H9 (cell line): ENCODE data around the gene P4HB. TPM values are rescaled to one million over a fixed set of nuclear protein-coding genes. Genes with fewer than 3 reads are reported as not detected.

ENCODE experiments used
- DNase-seq: peaks from one replicate; pipeline ENCODE4 v3.0.0-alpha.2; 2017
- H2AFZ ChIP-seq: one replicate; pipeline ENCODE4 v1.6.1; 2013; ENCODE audit warnings: mild to moderate bottlenecking, low read length, control low read depth, moderate library complexity
- H2AK5ac ChIP-seq: 2 replicates; pipeline ENCODE4 v1.6.1; 2013; ENCODE audit warnings: low read length, control low read depth, mixed read lengths; ENCODE audit not compliant: insufficient read length
- H2BK120ac ChIP-seq: one replicate; pipeline ENCODE4 v1.6.1; 2013; ENCODE audit warnings: low read depth, mild to moderate bottlenecking, low read length, control low read depth, inconsistent platforms; ENCODE audit not compliant: poor library complexity, severe bottlenecking
- H2BK12ac ChIP-seq: 2 replicates; pipeline ENCODE4 v1.6.1; 2013; ENCODE audit warnings: low read length, control low read depth, mixed read lengths, low read depth; ENCODE audit not compliant: insufficient read length
- H2BK15ac ChIP-seq: 2 replicates; pipeline ENCODE4 v1.6.1; 2013; ENCODE audit warnings: low read depth, low read length, control low read depth
- H2BK20ac ChIP-seq: one replicate; pipeline ENCODE4 v1.6.1; 2013; ENCODE audit warnings: low read depth, mild to moderate bottlenecking, low read length, control low read depth, inconsistent platforms; ENCODE audit not compliant: poor library complexity, severe bottlenecking
- H2BK5ac ChIP-seq: 2 replicates; pipeline ENCODE4 v1.6.1; 2013; ENCODE audit warnings: low read length, control low read depth, mixed read lengths; ENCODE audit not compliant: insufficient read length
- H3K14ac ChIP-seq: 2 replicates; pipeline ENCODE4 v1.6.1; 2013; ENCODE audit warnings: low read length, control low read depth; ENCODE audit not compliant: insufficient read depth
- H3K18ac ChIP-seq: 2 replicates; pipeline ENCODE4 v1.6.1; 2013; ENCODE audit warnings: low read depth, mild to moderate bottlenecking, mixed read lengths, low read length, control low read depth; ENCODE audit not compliant: insufficient read length
- H3K23ac ChIP-seq: 2 replicates; pipeline ENCODE4 v1.6.1; 2013; ENCODE audit warnings: low read length, control low read depth, mixed read lengths, low read depth; ENCODE audit not compliant: insufficient read length
- H3K23me2 ChIP-seq: 2 replicates; pipeline ENCODE4 v1.6.1; 2013; ENCODE audit warnings: low read depth, mild to moderate bottlenecking, mixed read lengths, low read length, control low read depth; ENCODE audit not compliant: insufficient read length, poor library complexity, severe bottlenecking
- H3K27ac ChIP-seq: 2 replicates; pipeline ENCODE4 v1.5.1; 2013; ENCODE audit warnings: low read length, control low read depth, mixed read lengths, low read depth; ENCODE audit not compliant: insufficient read length
- H3K27me3 ChIP-seq: 2 replicates; pipeline ENCODE4 v1.6.1; 2013; ENCODE audit warnings: low read length, control low read depth, inconsistent platforms; ENCODE audit not compliant: insufficient read depth
- H3K4ac ChIP-seq: 2 replicates; pipeline ENCODE4 v1.6.1; 2013; ENCODE audit warnings: low read depth, mild to moderate bottlenecking, control low read depth, inconsistent platforms, low read length, moderate library complexity
- H3K4me1 ChIP-seq: 2 replicates; pipeline ENCODE4 v1.6.1; 2013; ENCODE audit warnings: low read length, control low read depth, inconsistent platforms; ENCODE audit not compliant: insufficient read depth
- H3K4me2 ChIP-seq: 2 replicates; pipeline ENCODE4 v1.6.1; 2013; ENCODE audit warnings: low read length, control low read depth, mixed read lengths; ENCODE audit not compliant: insufficient read length, insufficient read depth
- H3K56ac ChIP-seq: 2 replicates; pipeline ENCODE4 v1.6.1; 2013; ENCODE audit warnings: low read depth, mild to moderate bottlenecking, mixed read lengths, low read length, control low read depth; ENCODE audit not compliant: insufficient read length
- H3K79me1 ChIP-seq: 2 replicates; pipeline ENCODE4 v1.6.1; 2013; ENCODE audit warnings: low read depth, mild to moderate bottlenecking, moderate library complexity, low read length, control low read depth, inconsistent platforms; ENCODE audit not compliant: insufficient read depth, poor library complexity, severe bottlenecking
- H3K79me2 ChIP-seq: 2 replicates; pipeline ENCODE4 v1.6.1; 2013; ENCODE audit warnings: low read length, control low read depth, inconsistent platforms; ENCODE audit not compliant: insufficient read depth
- H3K9ac ChIP-seq: 2 replicates; pipeline ENCODE4 v1.6.1; 2013; ENCODE audit warnings: low read length, control low read depth, mixed read lengths; ENCODE audit not compliant: insufficient read length; ENCODE audit errors: extremely low read depth
- H3K9me3 ChIP-seq: one replicate; pipeline ENCODE4 v1.6.1; 2013; ENCODE audit warnings: low read depth, low read length, inconsistent platforms; ENCODE audit not compliant: control insufficient read depth
- H3T11ph ChIP-seq: one replicate; pipeline ENCODE4 v1.6.1; 2013; ENCODE audit warnings: mild to moderate bottlenecking, low read length, control low read depth, inconsistent platforms
- H4K20me1 ChIP-seq: one replicate; pipeline ENCODE4 v1.6.1; 2013; ENCODE audit not compliant: control insufficient read depth, insufficient read length, insufficient read depth
- H4K5ac ChIP-seq: 2 replicates; pipeline ENCODE4 v1.6.1; 2013; ENCODE audit warnings: low read depth, mild to moderate bottlenecking, mixed read lengths, low read length, control low read depth; ENCODE audit not compliant: insufficient read length
- H4K8ac ChIP-seq: replicated peaks from 2 replicates; pipeline ENCODE4 v1.6.1; 2013; ENCODE audit warnings: low read length, control low read depth, mixed read lengths, low read depth; ENCODE audit not compliant: insufficient read length
- H4K91ac ChIP-seq: 2 replicates; pipeline ENCODE4 v1.6.1; 2013; ENCODE audit warnings: low read depth, mild to moderate bottlenecking, moderate library complexity, mixed read lengths, low read length, control low read depth; ENCODE audit not compliant: insufficient read length
- H3K27ac Mint-ChIP-seq, 3 experiments: 2 replicates in 2 of 3; 3 replicates in 1 of 3; pipeline ENCODE4 v1.8.0; 2020 to 2021; ENCODE audit warnings: mixed read lengths in 3 of 3, mild to moderate bottlenecking in 1 of 3, moderate library complexity in 1 of 3
- H3K27me3 Mint-ChIP-seq: 2 replicates; pipeline ENCODE4 v1.8.0; 2021; ENCODE audit warnings: low read depth, mild to moderate bottlenecking, moderate library complexity, mixed read lengths
- H3K36me3 Mint-ChIP-seq, 3 experiments: 2 replicates in 2 of 3; 3 replicates in 1 of 3; pipeline ENCODE4 v1.8.0; 2020 to 2021; ENCODE audit warnings: low read depth in 3 of 3, mixed read lengths in 3 of 3; ENCODE audit not compliant: insufficient read depth in 1 of 3
- H3K4me1 Mint-ChIP-seq, 2 experiments: 2 replicates each; pipeline ENCODE4 v1.8.0; 2020; ENCODE audit warnings: mixed read lengths in 2 of 2
- H3K4me3 Mint-ChIP-seq, 2 experiments: 2 replicates in 1 of 2; 3 replicates in 1 of 2; pipeline ENCODE4 v1.8.0; 2020 to 2021; ENCODE audit warnings: mild to moderate bottlenecking in 2 of 2, mixed read lengths in 2 of 2, moderate library complexity in 1 of 2
- H3K9me3 Mint-ChIP-seq, 2 experiments: 2 replicates in 1 of 2; 3 replicates in 1 of 2; pipeline ENCODE4 v1.8.0; 2020; ENCODE audit warnings: mild to moderate bottlenecking in 2 of 2, mixed read lengths in 2 of 2, moderate library complexity in 1 of 2
- WGBS: extraction: QIAGEN DNeasy Blood & Tissue Kit; methylation state at CpG from one replicate; pipeline ENCODE4 v1.1.7; 2013; ENCODE audit warnings: missing lambda C conversion rate, low lambda C conversion rate, mixed read lengths; ENCODE audit not compliant: insufficient read length; ENCODE audit errors: extremely low coverage; 5-methylcytosine and 5-hydroxymethylcytosine counted together
- total RNA-seq: library from RNA; stranded (reverse); gene quantifications from 2 replicates; pipeline ENCODE4 v1.2.1, GENCODE V29; 2021
- TF ChIP-seq, protein P1 (sequence below): fragments of 200-600 bp; sonication (generic); conservative IDR thresholded peaks from 3 replicates; pipeline ENCODE4 v1.8.0; 2021; ENCODE audit warnings: antibody characterized with exemption, mild to moderate bottlenecking

The P4HB gene
- total RNA-seq, 1 experiment from 2014 or later, result 366 TPM

- Histone ChIP-seq H2BK15ac (no peak overlapping the region), H3K27me3 (no peaks in the 10 kb centered on the region), H3K9me3 (no peaks in the 10 kb centered on the region), H3K9ac (no peak overlapping the region), H3T11ph (no peak overlapping the region), H4K91ac (no peak overlapping the region), H2BK120ac (no peak overlapping the region), H4K5ac (no peak overlapping the region), H3K27ac (no peak overlapping the region), H3K18ac (no peak overlapping the region), H3K23ac (no peak overlapping the region), H4K20me1 (no peaks in the 10 kb centered on the region), H2AFZ (no peak overlapping the region), H3K14ac (no peak overlapping the region), H2BK5ac (no peak overlapping the region), H4K8ac (no peak overlapping the region), H3K4me1 (peaks cover 3% of the 10 kb centered on the region; the same call in 1 of the 2 replicates), H3K79me2 (peaks cover 8% of the 10 kb centered on the region; the same call in 1 of the 2 replicates), H2BK20ac (no peak overlapping the region), H2AK5ac (no peak overlapping the region), H3K4me2 (no peak overlapping the region), H2BK12ac (no peak overlapping the region), H3K56ac (no peak overlapping the region), H3K79me1 (peaks cover 8% of the 10 kb centered on the region), H3K4ac (no peak overlapping the region), H3K23me2 (peaks cover 10% of the 10 kb centered on the region)
- Mint-ChIP-seq H3K27me3 (peaks cover 2% of the 10 kb centered on the region), H3K36me3 (peaks cover 13 to 35% (median 35%) of the 10 kb centered on the region in 3 experiments; a peak in 6 of 7 replicates), H3K4me3 (no peak overlapping the region; a peak in 1 of 5 replicates), H3K27ac (no peak overlapping the region), H3K4me1 (peaks cover 19 to 34% of the 10 kb centered on the region in 2 experiments), H3K9me3 (peaks cover 0 to 3% of the 10 kb centered on the region in 2 experiments; a peak in 1 of 5 replicates)
- no CpG with 5 or more reads among the region's 9 CpGs for WGBS
- TF ChIP-seq, protein P1, sequence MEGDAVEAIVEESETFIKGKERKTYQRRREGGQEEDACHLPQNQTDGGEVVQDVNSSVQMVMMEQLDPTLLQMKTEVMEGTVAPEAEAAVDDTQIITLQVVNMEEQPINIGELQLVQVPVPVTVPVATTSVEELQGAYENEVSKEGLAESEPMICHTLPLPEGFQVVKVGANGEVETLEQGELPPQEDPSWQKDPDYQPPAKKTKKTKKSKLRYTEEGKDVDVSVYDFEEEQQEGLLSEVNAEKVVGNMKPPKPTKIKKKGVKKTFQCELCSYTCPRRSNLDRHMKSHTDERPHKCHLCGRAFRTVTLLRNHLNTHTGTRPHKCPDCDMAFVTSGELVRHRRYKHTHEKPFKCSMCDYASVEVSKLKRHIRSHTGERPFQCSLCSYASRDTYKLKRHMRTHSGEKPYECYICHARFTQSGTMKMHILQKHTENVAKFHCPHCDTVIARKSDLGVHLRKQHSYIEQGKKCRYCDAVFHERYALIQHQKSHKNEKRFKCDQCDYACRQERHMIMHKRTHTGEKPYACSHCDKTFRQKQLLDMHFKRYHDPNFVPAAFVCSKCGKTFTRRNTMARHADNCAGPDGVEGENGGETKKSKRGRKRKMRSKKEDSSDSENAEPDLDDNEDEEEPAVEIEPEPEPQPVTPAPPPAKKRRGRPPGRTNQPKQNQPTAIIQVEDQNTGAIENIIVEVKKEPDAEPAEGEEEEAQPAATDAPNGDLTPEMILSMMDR, result peak; percentile 38; the same call in 2 of the 3 replicates
- peak; percentile 71 for DNase-seq
These were observed 3.8 kb upstream of the P4HB start for GRCh38 chr17:81863833-81864768.
